GM12878 (cell line): Measurements from ENCODE around the gene PTPRB. TPM values are rescaled to one million over a fixed set of nuclear protein-coding genes. Genes with fewer than 3 reads are reported as not detected.

Source experiments
- ATAC-seq: fragments of 200-7000 bp; cut with Tn5 transposase; 3 replicates; pipeline ENCODE4 v1.9.1; 2020; ENCODE audit warnings: mild to moderate bottlenecking, moderate library complexity
- BruUV-seq: library from RNA; stranded (reverse); fragments of 400-500 nt; replicated peaks from 2 replicates; lab custom pipeline; 2021; lab: Mats Ljungman, UMichigan
- CTCF ChIA-PET: fragments of 300-600 bp; sonication (Branson Sonifier 250); formaldehyde crosslinking; extraction: SDS; loops from one replicate; lab custom pipeline; 2021; ENCODE audit warnings: inconsistent platforms; lab: Yijun Ruan, JAX
- POLR2A ChIA-PET: fragments of 350-600 bp; formaldehyde crosslinking; extraction: SDS; loops from one replicate; lab custom pipeline; 2021; ENCODE audit warnings: inconsistent platforms; lab: Charles Lee
- RAD21 ChIA-PET: fragments of 300-600 bp; sonication (Branson Sonifier 250); formaldehyde crosslinking; loops from one replicate; lab custom pipeline; 2023; ENCODE audit warnings: antibody characterized with exemption; ENCODE audit not compliant: unreplicated experiment; lab: Charles Lee
- SMC1A ChIA-PET: fragments of 300-600 bp; sonication (Branson Sonifier 250); formaldehyde crosslinking; loops from one replicate; lab custom pipeline; 2023; ENCODE audit not compliant: unreplicated experiment, uncharacterized antibody; lab: Charles Lee
- DNase-seq: peaks from one replicate; pipeline ENCODE4 v3.0.0-alpha.2; 2011; ENCODE audit warnings: low read depth, low spot score
- FAIRE-seq: peaks from 3 replicates; lab custom pipeline; 2011; peaks lifted over from hg19 to GRCh38; lab: Jason Lieb, UNC
- H2AFZ ChIP-seq: 2 replicates; pipeline ENCODE4 v1.6.0; 2011; ENCODE audit warnings: low read depth, low read length, control low read depth; ENCODE audit not compliant: control insufficient read depth
- H3K27ac ChIP-seq: 2 replicates; pipeline ENCODE4 v1.5.1; 2011; ENCODE audit warnings: control low read depth; ENCODE audit not compliant: control insufficient read depth, insufficient read depth
- H3K27me3 ChIP-seq, 2 experiments: replicated peaks in 1 of 2; 2 replicates each; pipeline versions ENCODE4 v1.6.0 to v1.6.1; 2011; ENCODE audit warnings: low read length in 1 of 2; ENCODE audit not compliant: control insufficient read depth in 2 of 2, insufficient read depth in 2 of 2
- H3K36me3 ChIP-seq, 2 experiments: 2 replicates each; pipeline ENCODE4 v1.5.1; 2011; ENCODE audit warnings: low read length in 1 of 2; ENCODE audit not compliant: control insufficient read depth in 2 of 2, insufficient read depth in 2 of 2
- H3K4me1 ChIP-seq: 2 replicates; pipeline ENCODE4 v1.6.1; 2011; ENCODE audit warnings: mild to moderate bottlenecking, low read length, moderate library complexity, mixed read lengths; ENCODE audit not compliant: control insufficient read depth, insufficient read depth
- H3K4me2 ChIP-seq: 2 replicates; pipeline ENCODE4 v1.6.0; 2011; ENCODE audit warnings: control low read depth; ENCODE audit not compliant: control insufficient read depth, insufficient read depth
- H3K4me3 ChIP-seq: fragments of 200-600 bp; sonication (generic); 2 replicates; pipeline ENCODE4 v1.5.1; 2016
- H3K79me2 ChIP-seq: 2 replicates; pipeline ENCODE4 v1.6.0; 2011; ENCODE audit warnings: low read length; ENCODE audit not compliant: control insufficient read depth, insufficient read depth
- H3K9ac ChIP-seq: 2 replicates; pipeline ENCODE4 v1.8.0; 2011; ENCODE audit warnings: low read length, control low read depth, mixed read lengths; ENCODE audit not compliant: control insufficient read depth, insufficient read depth
- H3K9me3 ChIP-seq: replicated peaks from 3 replicates; pipeline ENCODE4 v1.5.1; 2011; ENCODE audit warnings: mild to moderate bottlenecking, low read length; ENCODE audit not compliant: control insufficient read depth, insufficient read depth
- H4K20me1 ChIP-seq: 2 replicates; pipeline ENCODE4 v1.6.0; 2011; ENCODE audit not compliant: control insufficient read depth, insufficient read depth
- ASH2L ChIP-seq: fragments of 300-600, 200-600 bp; sonication (generic); IDR thresholded peaks from 2 replicates; pipeline ENCODE4 v1.6.1; 2017; ENCODE audit warnings: low read depth, mild to moderate bottlenecking, borderline replicate concordance
- E2F4 ChIP-seq: IDR thresholded peaks from 2 replicates; pipeline ENCODE4 v1.6.1; 2012; ENCODE audit warnings: low read depth, low read length, improper control_type of control experiment
- EGR1 ChIP-seq, 2 experiments: IDR thresholded peaks; 1 replicate in 1 of 2; 2 replicates in 1 of 2; pipeline ENCODE4 v1.6.1; 2011 to 2012; ENCODE audit warnings: low read depth in 2 of 2, low read length in 2 of 2, borderline replicate concordance in 1 of 2, mild to moderate bottlenecking in 1 of 2, moderate library complexity in 1 of 2
- HDGF ChIP-seq: fragments of 450-650 bp; IDR thresholded peaks from 2 replicates; pipeline ENCODE4 v1.6.1; 2016; ENCODE audit warnings: antibody characterized with exemption
- MAX ChIP-seq: IDR thresholded peaks from 2 replicates; pipeline ENCODE4 v1.6.1; 2012; ENCODE audit warnings: low read depth, low read length, improper control_type of control experiment
- MTA2 ChIP-seq: fragments of 450-650 bp; IDR thresholded peaks from 2 replicates; pipeline ENCODE4 v1.6.1; 2016; ENCODE audit warnings: low read depth, mild to moderate bottlenecking, moderate library complexity
- NR2C2 ChIP-seq: IDR thresholded peaks from 2 replicates; pipeline ENCODE4 v1.6.1; 2011; ENCODE audit warnings: borderline replicate concordance, low read depth; ENCODE audit not compliant: control insufficient read depth, insufficient read length
- REST ChIP-seq: IDR thresholded peaks from 2 replicates; pipeline ENCODE4 v1.6.1; 2012; ENCODE audit warnings: mild to moderate bottlenecking, low read depth, low read length
- ZBTB40 ChIP-seq: fragments of 450-650 bp; IDR thresholded peaks from 2 replicates; pipeline ENCODE4 v1.6.1; 2016; ENCODE audit warnings: mild to moderate bottlenecking, moderate library complexity, borderline replicate concordance
- ZNF687 ChIP-seq: fragments of 450-650 bp; IDR thresholded peaks from 2 replicates; pipeline ENCODE4 v1.6.1; 2017; ENCODE audit warnings: mild to moderate bottlenecking, moderate library complexity
- WGBS: methylation state at CpG from one replicate; pipeline ENCODE4 v1.1.6; 2016; ENCODE audit warnings: low lambda C conversion rate; ENCODE audit not compliant: insufficient replicate concordance, insufficient coverage; ENCODE audit errors: missing lambda C conversion rate; 5-methylcytosine and 5-hydroxymethylcytosine counted together
- in situ Hi-C: fragments of 300-500 bp; cut with MboI; formaldehyde crosslinking; loops from 9 replicates; pipeline ENCODE4 v1.14.3; 2018; ENCODE audit warnings: mixed read lengths
- intact Hi-C: fragments of 100-400 bp; cut with micrococcal nuclease; formaldehyde crosslinking; loops from one replicate; pipeline ENCODE4 v1.14.2; 2022; ENCODE audit not compliant: unreplicated experiment
- polyA plus RNA-seq, 11 experiments: library from polyadenylated mRNA; depleted of rRNA in 4 of 11; unstranded in 6 of 11; stranded (reverse) in 5 of 11; fragments of >200 nt; fragmentation: Nextera tagmentation in 4 of 11; fragmentation: Illumina TruSeq in 1 of 11; extraction: Ambion mirVana in 4 of 11; extraction: Trizol in 1 of 11; gene quantifications; 1 replicate in 1 of 11; 2 replicates in 10 of 11; pipeline versions ENCODE4 v1.2.1 to v1.2.3, GENCODE V29; 2011 to 2016; ENCODE audit warnings: inconsistent platforms in 2 of 11, missing spikeins in 2 of 11, low read depth in 1 of 11
- total RNA-seq, 4 experiments: library from RNA; depleted of rRNA in 3 of 4; stranded (reverse); fragments of >200 nt in 3 of 4; fragmentation: Illumina TruSeq in 1 of 4; extraction: Trizol in 1 of 4; gene quantifications; 2 replicates each; pipeline versions ENCODE4 v1.2.1 to v1.2.3, GENCODE V29; 2013 to 2021

Gene PTPRB
- total and polyA plus RNA-seq, 10 of the 15 experiments (the other 5 are each of a cell fraction or from before 2014, with no cell fraction given): 0.03 to 0.35 (median 0.05) TPM

- ChIA-PET RAD21 (no interaction called here), CTCF (interaction anchor here (1.4 kb wide), 1 partner anchor 77 kb away, joined by 4 read pairs; no protein-coding TSS in a partner anchor)
- FAIRE-seq: no peak
- TF ChIP-seq MTA2 (no peak), E2F4 (no peak), REST (no peak), MAX (no peak), ZNF687 (no peak), NR2C2 (no peak), ASH2L (no peak), ZBTB40 (no peak), HDGF (no peak), EGR1 (IDR thresholded peaks at IDR 0.05; ENCODE audit: borderline replicate concordance in 1 of 2, low read depth in 2 of 2, low read length in 2 of 2) (no peak)
Observed at GRCh38 chr12:70666364-70666763, 29.1 kb upstream of the PTPRB start.

More at GRCh38 chr12:70666364-70666763, 29.1 kb upstream of the PTPRB start:
- Histone ChIP-seq H4K20me1 (no peaks in the 10 kb centered on the region), H3K9me3 (no peaks in the 10 kb centered on the region), H2AFZ (no peak overlapping the region), H3K9ac (no peak overlapping the region), H3K36me3 (no peaks in the 10 kb centered on the region), H3K27me3 (no peaks in the 10 kb centered on the region), H3K4me3 (no peak overlapping the region), H3K4me2 (no peak overlapping the region), H3K79me2 (no peaks in the 10 kb centered on the region), H3K4me1 (no peaks in the 10 kb centered on the region), H3K27ac (no peak overlapping the region)
- DNase-seq (no peak), ATAC-seq (no peak)
- in situ Hi-C loops (no loop called here), intact Hi-C loops (no loop called here)
- WGBS: 89% methylated on average over 1 of the region's 1 CpG
- SMC1A ChIA-PET: interaction anchor here (0.9 to 1.1 kb wide), 2 partner anchors 8 to 46 kb away, joined by 3 read pairs; no protein-coding TSS in a partner anchor
- POLR2A ChIA-PET: no interaction called here
- BruUV-seq: no TSS peak
